ENCODE results near the gene TRPC4.

The TRPC4 gene

DNA sequence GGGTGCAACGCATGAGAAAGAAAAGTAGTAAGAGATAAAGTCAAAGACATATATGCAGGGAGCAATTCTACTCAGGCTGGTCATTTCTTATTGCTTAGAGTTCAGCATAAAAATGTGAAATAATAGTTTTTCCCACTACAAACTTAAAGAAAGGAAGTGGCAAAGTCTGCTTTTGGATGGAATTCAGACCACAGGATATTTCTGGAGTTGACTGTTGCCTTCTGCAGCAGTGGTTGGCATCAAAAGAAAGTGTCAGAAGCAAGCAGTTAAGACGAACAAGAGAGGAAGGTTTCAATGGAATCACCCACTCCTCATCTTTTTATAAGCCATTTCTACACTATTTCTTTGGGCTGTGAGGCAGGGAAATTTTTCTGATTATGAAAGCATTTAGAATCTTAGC, 36.2 kb upstream of the TRPC4 start:
- Histone ChIP-seq H3K4me3 (replicated peaks; ENCODE audit: insufficient read depth, low read length) (no peak overlapping the region), H3K27ac (replicated peaks) (no peak overlapping the region), H3K27me3 (ENCODE audit: insufficient read depth, poor library complexity, severe bottlenecking) (no peaks in the 10 kb centered on the region)
- DNase-seq (ENCODE audit: low read depth in 1 of 2, low spot score in 1 of 2), result no peak
- no peak for TF ChIP-seq GABPA (IDR thresholded peaks at IDR 0.05; ENCODE audit: low read depth)
- TF ChIP-seq POLR2AphosphoS5 (IDR thresholded peaks at IDR 0.05; ENCODE audit: low read depth), result no peak
- TF ChIP-seq SPI1 (IDR thresholded peaks at IDR 0.05; ENCODE audit: borderline replicate concordance, low read depth), result no peak
- TF ChIP-seq, protein P1, sequence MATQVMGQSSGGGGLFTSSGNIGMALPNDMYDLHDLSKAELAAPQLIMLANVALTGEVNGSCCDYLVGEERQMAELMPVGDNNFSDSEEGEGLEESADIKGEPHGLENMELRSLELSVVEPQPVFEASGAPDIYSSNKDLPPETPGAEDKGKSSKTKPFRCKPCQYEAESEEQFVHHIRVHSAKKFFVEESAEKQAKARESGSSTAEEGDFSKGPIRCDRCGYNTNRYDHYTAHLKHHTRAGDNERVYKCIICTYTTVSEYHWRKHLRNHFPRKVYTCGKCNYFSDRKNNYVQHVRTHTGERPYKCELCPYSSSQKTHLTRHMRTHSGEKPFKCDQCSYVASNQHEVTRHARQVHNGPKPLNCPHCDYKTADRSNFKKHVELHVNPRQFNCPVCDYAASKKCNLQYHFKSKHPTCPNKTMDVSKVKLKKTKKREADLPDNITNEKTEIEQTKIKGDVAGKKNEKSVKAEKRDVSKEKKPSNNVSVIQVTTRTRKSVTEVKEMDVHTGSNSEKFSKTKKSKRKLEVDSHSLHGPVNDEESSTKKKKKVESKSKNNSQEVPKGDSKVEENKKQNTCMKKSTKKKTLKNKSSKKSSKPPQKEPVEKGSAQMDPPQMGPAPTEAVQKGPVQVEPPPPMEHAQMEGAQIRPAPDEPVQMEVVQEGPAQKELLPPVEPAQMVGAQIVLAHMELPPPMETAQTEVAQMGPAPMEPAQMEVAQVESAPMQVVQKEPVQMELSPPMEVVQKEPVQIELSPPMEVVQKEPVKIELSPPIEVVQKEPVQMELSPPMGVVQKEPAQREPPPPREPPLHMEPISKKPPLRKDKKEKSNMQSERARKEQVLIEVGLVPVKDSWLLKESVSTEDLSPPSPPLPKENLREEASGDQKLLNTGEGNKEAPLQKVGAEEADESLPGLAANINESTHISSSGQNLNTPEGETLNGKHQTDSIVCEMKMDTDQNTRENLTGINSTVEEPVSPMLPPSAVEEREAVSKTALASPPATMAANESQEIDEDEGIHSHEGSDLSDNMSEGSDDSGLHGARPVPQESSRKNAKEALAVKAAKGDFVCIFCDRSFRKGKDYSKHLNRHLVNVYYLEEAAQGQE (IDR thresholded peaks at IDR 0.05; ENCODE audit: insufficient replicate concordance, low read depth), result no peak
- TF ChIP-seq, protein P2, sequence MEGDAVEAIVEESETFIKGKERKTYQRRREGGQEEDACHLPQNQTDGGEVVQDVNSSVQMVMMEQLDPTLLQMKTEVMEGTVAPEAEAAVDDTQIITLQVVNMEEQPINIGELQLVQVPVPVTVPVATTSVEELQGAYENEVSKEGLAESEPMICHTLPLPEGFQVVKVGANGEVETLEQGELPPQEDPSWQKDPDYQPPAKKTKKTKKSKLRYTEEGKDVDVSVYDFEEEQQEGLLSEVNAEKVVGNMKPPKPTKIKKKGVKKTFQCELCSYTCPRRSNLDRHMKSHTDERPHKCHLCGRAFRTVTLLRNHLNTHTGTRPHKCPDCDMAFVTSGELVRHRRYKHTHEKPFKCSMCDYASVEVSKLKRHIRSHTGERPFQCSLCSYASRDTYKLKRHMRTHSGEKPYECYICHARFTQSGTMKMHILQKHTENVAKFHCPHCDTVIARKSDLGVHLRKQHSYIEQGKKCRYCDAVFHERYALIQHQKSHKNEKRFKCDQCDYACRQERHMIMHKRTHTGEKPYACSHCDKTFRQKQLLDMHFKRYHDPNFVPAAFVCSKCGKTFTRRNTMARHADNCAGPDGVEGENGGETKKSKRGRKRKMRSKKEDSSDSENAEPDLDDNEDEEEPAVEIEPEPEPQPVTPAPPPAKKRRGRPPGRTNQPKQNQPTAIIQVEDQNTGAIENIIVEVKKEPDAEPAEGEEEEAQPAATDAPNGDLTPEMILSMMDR (IDR thresholded peaks at IDR 0.05; ENCODE audit: insufficient read depth, low read length), result no peak

DNA sequence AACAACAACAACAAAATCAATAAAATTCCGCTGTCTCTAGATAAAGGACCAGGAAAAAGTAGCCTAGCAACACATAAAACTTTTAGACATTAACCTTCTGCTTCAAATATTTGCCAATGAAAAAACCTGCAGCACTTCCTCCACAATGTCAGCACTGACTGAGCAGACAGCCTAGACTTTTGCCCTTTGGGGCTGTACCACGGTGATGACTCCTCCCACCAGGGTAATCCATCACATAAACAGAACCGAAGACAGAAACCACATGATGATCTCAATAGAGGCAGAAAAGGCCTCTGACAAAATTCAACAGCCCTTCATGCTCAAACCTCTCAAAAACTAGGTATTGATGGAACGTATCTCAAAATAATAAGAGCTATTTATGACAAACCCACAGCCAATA, 30.2 kb upstream of the TRPC4 start:
- Histone ChIP-seq H3K27me3 (ENCODE audit: insufficient read depth, poor library complexity, severe bottlenecking) (no peaks in the 10 kb centered on the region), H3K4me3 (replicated peaks; ENCODE audit: insufficient read depth, low read length) (no peak overlapping the region), H3K27ac (replicated peaks) (no peak overlapping the region)
- TF ChIP-seq, protein P1 (IDR thresholded peaks at IDR 0.05; ENCODE audit: insufficient replicate concordance, low read depth), result no peak
- TF ChIP-seq GABPA (IDR thresholded peaks at IDR 0.05; ENCODE audit: low read depth) (no peak), SPI1 (IDR thresholded peaks at IDR 0.05; ENCODE audit: borderline replicate concordance, low read depth) (no peak), POLR2AphosphoS5 (IDR thresholded peaks at IDR 0.05; ENCODE audit: low read depth) (no peak)
- no peak for DNase-seq (ENCODE audit: low read depth in 1 of 2, low spot score in 1 of 2)

DNA sequence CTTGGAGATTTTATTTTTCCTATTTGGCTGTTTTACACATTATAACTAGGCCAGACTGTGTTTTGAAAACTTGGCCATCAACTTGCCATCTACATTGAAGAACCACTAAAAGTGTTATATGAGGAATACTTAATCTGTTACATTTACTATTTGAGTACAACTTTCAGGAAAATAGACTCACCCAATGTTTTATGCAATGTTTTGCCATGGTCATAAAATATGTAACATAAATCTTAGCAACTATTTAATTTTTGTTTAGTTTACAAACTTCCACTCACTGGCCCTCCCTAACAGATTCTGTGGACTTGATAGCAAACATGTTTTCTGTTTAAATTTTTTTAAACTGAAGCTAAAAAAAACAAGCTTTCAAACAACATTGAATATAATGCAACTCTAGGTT, 23.7 kb upstream of the TRPC4 start:
- no peak overlapping the region for H3K27ac ChIP-seq (replicated peaks)
- no peak for DNase-seq (ENCODE audit: low read depth in 1 of 2, low spot score in 1 of 2)
- no peak overlapping the region for H3K4me3 ChIP-seq (replicated peaks; ENCODE audit: insufficient read depth, low read length)
- TF ChIP-seq SPI1 (IDR thresholded peaks at IDR 0.05; ENCODE audit: borderline replicate concordance, low read depth) (no peak), GABPA (IDR thresholded peaks at IDR 0.05; ENCODE audit: low read depth) (no peak), POLR2AphosphoS5 (IDR thresholded peaks at IDR 0.05; ENCODE audit: low read depth) (no peak)
- TF ChIP-seq, protein P2 (IDR thresholded peaks at IDR 0.05; ENCODE audit: insufficient read depth, low read length), result no peak
- TF ChIP-seq, protein P1 (IDR thresholded peaks at IDR 0.05; ENCODE audit: insufficient replicate concordance, low read depth), result no peak
- H3K27me3 ChIP-seq (ENCODE audit: insufficient read depth, poor library complexity, severe bottlenecking), result no peaks in the 10 kb centered on the region
